WTC11 (cell line): ENCODE data around the gene AVPI1. TPM values are rescaled to one million over a fixed set of nuclear protein-coding genes. Genes with fewer than 3 reads are reported as not detected.
A peak's percentile ranks its signal among the peaks of the same experiment; 100 is the strongest.

Experiments
- ATAC-seq: fragments of 200-7000 bp; cut with Tn5 transposase; 2 replicates; pipeline ENCODE4 v1.10.0; 2021; ENCODE audit warnings: mild to moderate bottlenecking, moderate library complexity
- CTCF ChIA-PET: fragments of 300-600 bp; sonication (Branson Sonifier 250); formaldehyde crosslinking; loops from one replicate; lab custom pipeline; 2021; ENCODE audit warnings: antibody characterized with exemption; lab: Charles Lee
- POLR2A ChIA-PET: fragments of 350-600 bp; sonication (Branson Sonifier 250); formaldehyde crosslinking; loops from one replicate; lab custom pipeline; 2021; ENCODE audit warnings: antibody characterized with exemption; lab: Charles Lee
- DNase-seq: peaks from one replicate; pipeline ENCODE4 v3.0.0; 2021; ENCODE audit warnings: low spot score
- H3K27ac Mint-ChIP-seq: 2 replicates; pipeline ENCODE4 v1.8.0; 2021; ENCODE audit warnings: mixed read lengths
- H3K27me3 Mint-ChIP-seq: 2 replicates; pipeline ENCODE4 v1.8.0; 2021; ENCODE audit warnings: low read depth, mild to moderate bottlenecking, moderate library complexity, mixed read lengths
- H3K36me3 Mint-ChIP-seq: 2 replicates; pipeline ENCODE4 v1.8.0; 2021; ENCODE audit warnings: mixed read lengths
- H3K4me1 Mint-ChIP-seq: 2 replicates; pipeline ENCODE4 v1.8.0; 2022; ENCODE audit warnings: mixed read lengths
- H3K4me3 Mint-ChIP-seq: 2 replicates; pipeline ENCODE4 v1.8.0; 2021; ENCODE audit warnings: mild to moderate bottlenecking, moderate library complexity, mixed read lengths
- H3K9me3 Mint-ChIP-seq: 2 replicates; pipeline ENCODE4 v1.8.0; 2021; ENCODE audit warnings: mixed read lengths
- CREB1 ChIP-seq: sonication (generic); formaldehyde crosslinking; IDR thresholded peaks from 2 replicates; pipeline ENCODE4 v1.8.0; 2023; ENCODE audit warnings: mild to moderate bottlenecking, missing genetic modification reagents
- ETV6 ChIP-seq: sonication (generic); formaldehyde crosslinking; IDR thresholded peaks from 2 replicates; pipeline ENCODE4 v1.8.1; 2022; ENCODE audit warnings: mild to moderate bottlenecking, missing genetic modification reagents
- GABPB1 ChIP-seq: sonication (generic); formaldehyde crosslinking; IDR thresholded peaks from 2 replicates; pipeline ENCODE4 v1.8.1; 2023; ENCODE audit warnings: mild to moderate bottlenecking, missing genetic modification reagents
- TEAD4 ChIP-seq: sonication (generic); formaldehyde crosslinking; IDR thresholded peaks from 2 replicates; pipeline ENCODE4 v1.8.0; 2022; ENCODE audit warnings: mild to moderate bottlenecking, missing genetic modification reagents
- total RNA-seq: library from RNA; stranded (reverse); gene quantifications from 3 replicates; pipeline ENCODE4 v1.2.3, GENCODE V29; 2021
- TF ChIP-seq, protein P1 (sequence below): fragments of 250-450 bp; sonication (Bioruptor Pico); IDR thresholded peaks from 2 replicates; pipeline ENCODE4 v2.1.2; 2022; ENCODE audit warnings: mild to moderate bottlenecking, moderate library complexity
- TF ChIP-seq, protein P2 (sequence below): sonication (generic); formaldehyde crosslinking; IDR thresholded peaks from 2 replicates; pipeline ENCODE4 v1.8.1; 2023; ENCODE audit warnings: mild to moderate bottlenecking, moderate library complexity, missing genetic modification reagents
- TF ChIP-seq, protein P3 (sequence below): sonication (generic); formaldehyde crosslinking; IDR thresholded peaks from 2 replicates; pipeline ENCODE4 v1.8.0; 2022; ENCODE audit warnings: mild to moderate bottlenecking, missing genetic modification reagents
- TF ChIP-seq, protein P4 (sequence below): sonication (generic); formaldehyde crosslinking; IDR thresholded peaks from 2 replicates; pipeline ENCODE4 v1.8.0; 2022; ENCODE audit warnings: mild to moderate bottlenecking, missing genetic modification reagents

Gene AVPI1
- total RNA-seq, 1 experiment from 2014 or later = 9.8 TPM

DNA sequence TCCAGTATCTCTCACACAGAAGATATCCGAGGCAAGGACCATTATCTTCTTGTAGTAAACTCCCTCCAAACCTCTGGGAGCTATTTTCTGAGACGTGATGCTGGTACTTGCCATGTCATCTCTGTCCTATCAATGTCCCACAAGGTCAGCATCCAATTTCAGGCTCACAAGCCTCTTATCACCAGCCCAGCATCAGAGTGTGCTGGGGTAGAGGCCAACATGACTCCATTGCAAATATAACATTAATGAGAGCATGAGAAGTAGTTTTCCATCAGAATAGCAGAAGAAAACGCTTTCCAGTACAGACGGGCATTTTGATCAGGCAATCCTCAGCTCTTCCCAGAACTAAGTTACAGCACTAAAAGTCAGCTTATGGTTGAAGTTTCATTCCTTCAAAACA, 59.3 kb downstream of the AVPI1 start:
- Mint-ChIP-seq H3K4me3 (no peak overlapping the region), H3K36me3 (no peaks in the 10 kb centered on the region)
- POLR2A ChIA-PET = no interaction called here

More for the DNA sequence above, 59.3 kb downstream of the AVPI1 start:
- no peak for ATAC-seq
- DNase-seq = no peak
- Mint-ChIP-seq H3K27ac (peak overlapping the region; percentile 6; the same call in 1 of the 2 replicates), H3K4me1 (peaks cover 5% of the 10 kb centered on the region; the same call in 1 of the 2 replicates), H3K9me3 (no peaks in the 10 kb centered on the region), H3K27me3 (no peaks in the 10 kb centered on the region)
- TF ChIP-seq, protein P1, sequence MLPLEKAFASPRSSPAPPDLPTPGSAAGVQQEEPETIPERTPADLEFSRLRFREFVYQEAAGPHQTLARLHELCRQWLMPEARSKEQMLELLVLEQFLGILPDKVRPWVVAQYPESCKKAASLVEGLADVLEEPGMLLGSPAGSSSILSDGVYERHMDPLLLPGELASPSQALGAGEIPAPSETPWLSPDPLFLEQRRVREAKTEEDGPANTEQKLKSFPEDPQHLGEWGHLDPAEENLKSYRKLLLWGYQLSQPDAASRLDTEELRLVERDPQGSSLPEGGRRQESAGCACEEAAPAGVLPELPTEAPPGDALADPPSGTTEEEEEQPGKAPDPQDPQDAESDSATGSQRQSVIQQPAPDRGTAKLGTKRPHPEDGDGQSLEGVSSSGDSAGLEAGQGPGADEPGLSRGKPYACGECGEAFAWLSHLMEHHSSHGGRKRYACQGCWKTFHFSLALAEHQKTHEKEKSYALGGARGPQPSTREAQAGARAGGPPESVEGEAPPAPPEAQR (CRISPR knock-in tag) = no peak
- TF ChIP-seq ETV6 (CRISPR knock-in tag) = no peak
- TF ChIP-seq, protein P2, sequence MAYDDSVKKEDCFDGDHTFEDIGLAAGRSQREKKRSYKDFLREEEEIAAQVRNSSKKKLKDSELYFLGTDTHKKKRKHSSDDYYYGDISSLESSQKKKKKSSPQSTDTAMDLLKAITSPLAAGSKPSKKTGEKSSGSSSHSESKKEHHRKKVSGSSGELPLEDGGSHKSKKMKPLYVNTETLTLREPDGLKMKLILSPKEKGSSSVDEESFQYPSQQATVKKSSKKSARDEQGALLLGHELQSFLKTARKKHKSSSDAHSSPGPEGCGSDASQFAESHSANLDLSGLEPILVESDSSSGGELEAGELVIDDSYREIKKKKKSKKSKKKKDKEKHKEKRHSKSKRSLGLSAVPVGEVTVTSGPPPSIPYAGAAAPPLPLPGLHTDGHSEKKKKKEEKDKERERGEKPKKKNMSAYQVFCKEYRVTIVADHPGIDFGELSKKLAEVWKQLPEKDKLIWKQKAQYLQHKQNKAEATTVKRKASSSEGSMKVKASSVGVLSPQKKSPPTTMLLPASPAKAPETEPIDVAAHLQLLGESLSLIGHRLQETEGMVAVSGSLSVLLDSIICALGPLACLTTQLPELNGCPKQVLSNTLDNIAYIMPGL = no peak
- TF ChIP-seq, protein P3, sequence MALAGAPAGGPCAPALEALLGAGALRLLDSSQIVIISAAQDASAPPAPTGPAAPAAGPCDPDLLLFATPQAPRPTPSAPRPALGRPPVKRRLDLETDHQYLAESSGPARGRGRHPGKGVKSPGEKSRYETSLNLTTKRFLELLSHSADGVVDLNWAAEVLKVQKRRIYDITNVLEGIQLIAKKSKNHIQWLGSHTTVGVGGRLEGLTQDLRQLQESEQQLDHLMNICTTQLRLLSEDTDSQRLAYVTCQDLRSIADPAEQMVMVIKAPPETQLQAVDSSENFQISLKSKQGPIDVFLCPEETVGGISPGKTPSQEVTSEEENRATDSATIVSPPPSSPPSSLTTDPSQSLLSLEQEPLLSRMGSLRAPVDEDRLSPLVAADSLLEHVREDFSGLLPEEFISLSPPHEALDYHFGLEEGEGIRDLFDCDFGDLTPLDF = no peak
- TF ChIP-seq, protein P4, sequence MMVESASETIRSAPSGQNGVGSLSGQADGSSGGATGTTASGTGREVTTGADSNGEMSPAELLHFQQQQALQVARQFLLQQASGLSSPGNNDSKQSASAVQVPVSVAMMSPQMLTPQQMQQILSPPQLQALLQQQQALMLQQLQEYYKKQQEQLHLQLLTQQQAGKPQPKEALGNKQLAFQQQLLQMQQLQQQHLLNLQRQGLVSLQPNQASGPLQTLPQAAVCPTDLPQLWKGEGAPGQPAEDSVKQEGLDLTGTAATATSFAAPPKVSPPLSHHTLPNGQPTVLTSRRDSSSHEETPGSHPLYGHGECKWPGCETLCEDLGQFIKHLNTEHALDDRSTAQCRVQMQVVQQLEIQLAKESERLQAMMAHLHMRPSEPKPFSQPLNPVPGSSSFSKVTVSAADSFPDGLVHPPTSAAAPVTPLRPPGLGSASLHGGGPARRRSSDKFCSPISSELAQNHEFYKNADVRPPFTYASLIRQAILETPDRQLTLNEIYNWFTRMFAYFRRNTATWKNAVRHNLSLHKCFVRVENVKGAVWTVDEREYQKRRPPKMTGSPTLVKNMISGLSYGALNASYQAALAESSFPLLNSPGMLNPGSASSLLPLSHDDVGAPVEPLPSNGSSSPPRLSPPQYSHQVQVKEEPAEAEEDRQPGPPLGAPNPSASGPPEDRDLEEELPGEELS (CRISPR knock-in tag) = no peak
- TF ChIP-seq CREB1 (CRISPR knock-in tag) = no peak
- no peak for TF ChIP-seq GABPB1 (CRISPR knock-in tag)
- TF ChIP-seq TEAD4 = no peak
- CTCF ChIA-PET = interaction anchor here (0.6 to 1.5 kb wide), 2 partner anchors 56 to 380 kb away, joined by 3 to 7 read pairs; partner anchors contain the start of gene ANKRD2

Other genes starting within 250 kb of the AVPI1 start
- gene EXOSC1, start 241.2 kb downstream of the AVPI1 start, total RNA-seq = 48.4 to 53.7 TPM (median 50.0 TPM) in 3 replicates
- gene ZDHHC16, start 241.1 kb downstream of the AVPI1 start, total RNA-seq = 39.6 to 44.4 TPM (median 44.0 TPM) in 3 replicates
- gene MMS19, start 188.8 kb downstream of the AVPI1 start, total RNA-seq = 135 to 153 TPM (median 141 TPM) in 3 replicates
- 29.1 to 35.7 TPM (median 31.2 TPM) in 3 replicates for gene UBTD1, start 188.3 kb downstream of the AVPI1 start, total RNA-seq
- not detected in 3 replicates for gene ANKRD2, start 114.5 kb downstream of the AVPI1 start, total RNA-seq
- 0.15 to 0.62 TPM (median 0.55 TPM) in 3 replicates for gene HOGA1, start 102.9 kb downstream of the AVPI1 start, total RNA-seq
- 0.21 to 0.34 TPM in 2 of 3 replicates, not detected in the other for gene C10orf62, start 97.5 kb downstream of the AVPI1 start, total RNA-seq
- 21.8 to 27.1 TPM (median 24.0 TPM) in 3 replicates for gene MORN4, start 53.7 kb downstream of the AVPI1 start, total RNA-seq
- 18.6 to 19.6 TPM (median 19.5 TPM) in 3 replicates for gene PI4K2A, start 46.6 kb downstream of the AVPI1 start, total RNA-seq
- 36.8 to 37.7 TPM (median 36.9 TPM) in 3 replicates for gene MARVELD1, start 26.5 kb upstream of the AVPI1 start, total RNA-seq
- gene ZFYVE27, start 49.9 kb upstream of the AVPI1 start, total RNA-seq = 23.2 to 26.9 TPM (median 26.0 TPM) in 3 replicates
- 2.4 to 3.5 TPM (median 3.1 TPM) in 3 replicates for gene SFRP5, start 84.8 kb upstream of the AVPI1 start, total RNA-seq
- gene GOLGA7B, start 162.6 kb upstream of the AVPI1 start, total RNA-seq = 0.07 to 0.24 TPM (median 0.07 TPM) in 3 replicates